Sigmoid colon (tissue), 3 donors: ENCODE results near the gene GET4.

Experiments used
- CTCF ChIP-seq, 4 experiments: fragments of 450-650 bp in 3 of 4; fragments of 200-600 bp in 1 of 4; IDR thresholded peaks; one replicate each; pipeline ENCODE4 v1.5.1; 2016 to 2019; ENCODE audit warnings: antibody characterized with exemption in 4 of 4, mild to moderate bottlenecking in 3 of 4, moderate library complexity in 2 of 4
- POLR2A ChIP-seq, 2 donors: fragments of 450-650 bp; IDR thresholded peaks; one replicate each; pipeline ENCODE4 v1.6.1; 2016; ENCODE audit warnings: antibody characterized with exemption in 2 of 2, mild to moderate bottlenecking in 2 of 2, moderate library complexity in 2 of 2

DNA sequence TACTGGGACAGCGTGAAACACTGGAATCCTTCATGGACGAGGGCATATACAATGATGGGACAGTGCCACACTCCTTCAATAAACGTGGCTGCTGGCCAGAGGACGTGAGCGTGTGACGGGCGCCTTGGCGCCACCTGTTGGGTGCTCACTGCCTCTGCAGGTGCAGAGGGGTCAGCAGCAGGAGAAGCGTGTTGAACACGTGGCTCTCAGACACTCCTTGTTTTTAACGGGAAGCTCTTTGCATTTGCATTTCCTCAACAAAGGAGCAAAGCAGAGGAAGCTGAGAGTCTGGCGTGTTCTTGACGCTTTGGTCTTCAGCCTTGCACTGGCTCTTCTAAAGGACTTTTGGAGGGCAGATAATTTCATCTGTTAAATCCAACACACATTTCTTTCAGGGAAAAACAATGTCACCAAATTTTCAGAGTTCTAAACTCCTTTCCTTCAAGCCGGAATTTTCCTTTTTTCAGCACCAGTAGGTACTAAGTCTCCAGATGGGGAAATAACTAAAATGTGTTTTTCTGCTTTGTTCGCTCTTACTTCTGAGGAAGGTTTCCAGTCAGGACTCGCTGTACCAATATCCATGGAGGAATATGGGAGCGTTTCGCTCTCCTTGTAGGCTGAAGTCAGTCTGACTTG lies 2.9 kb upstream of the GET4 start:
- TF ChIP-seq CTCF (IDR thresholded peaks at IDR 0.05) (peak; percentile 89 to 96 (median 94)), POLR2A (IDR thresholded peaks at IDR 0.05) (no peak)
